HepG2 (cell line): Measurements from ENCODE around the gene PPRC1. TPM values are rescaled to one million over a fixed set of nuclear protein-coding genes. Genes with fewer than 3 reads are reported as not detected.

ENCODE experiments used
- ATAC-seq: fragments of 200-7000 bp; cut with Tn5 transposase; 3 replicates; pipeline ENCODE4 v1.9.1; 2020; ENCODE audit warnings: mild to moderate bottlenecking, moderate library complexity
- BruUV-seq: library from RNA; stranded (reverse); fragments of 400-500 nt; replicated peaks from 2 replicates; lab custom pipeline; 2021; lab: Mats Ljungman, UMichigan
- CTCF ChIA-PET: fragments of 300-600 bp; formaldehyde crosslinking; extraction: SDS; loops from one replicate; lab custom pipeline; 2021; ENCODE audit warnings: low total read pairs, inconsistent platforms, low intra/inter-chr PET ratio; lab: Yijun Ruan, JAX
- POLR2A ChIA-PET: fragments of 350-600 bp; sonication (Branson Sonifier 250); formaldehyde crosslinking; loops from one replicate; lab custom pipeline; 2020; ENCODE audit warnings: antibody characterized with exemption, inconsistent platforms; lab: Yijun Ruan, JAX
- DNase-seq: peaks from one replicate; pipeline ENCODE4 v3.0.0-alpha.2; 2015; ENCODE audit warnings: low spot score
- FAIRE-seq: peaks from 3 replicates; lab custom pipeline; 2011; peaks lifted over from hg19 to GRCh38; lab: Jason Lieb, UNC
- H2AFZ ChIP-seq: one replicate; pipeline ENCODE4 v1.6.1; 2011; ENCODE audit warnings: low read length, inconsistent platforms
- H3K27ac ChIP-seq: fragments of 300-600 bp; 3 replicates; pipeline ENCODE4 v1.8.0; 2011; ENCODE audit warnings: mixed run types, mild to moderate bottlenecking, mixed read lengths, low read length, inconsistent platforms; ENCODE audit not compliant: insufficient read depth; ENCODE audit errors: extremely low read length
- H3K27me3 ChIP-seq, 2 experiments: fragments of 200-600 bp in 1 of 2; 2 replicates in 1 of 2; 3 replicates in 1 of 2; pipeline versions ENCODE4 v1.6.0 to v1.8.0; 2011; ENCODE audit warnings: low read length in 2 of 2, mild to moderate bottlenecking in 2 of 2, moderate library complexity in 2 of 2, inconsistent platforms in 1 of 2; ENCODE audit not compliant: insufficient read depth in 2 of 2, control insufficient read depth in 1 of 2
- H3K36me3 ChIP-seq, 2 experiments: fragments of 200-600 bp in 1 of 2; replicated peaks in 1 of 2; 2 replicates in 1 of 2; 3 replicates in 1 of 2; pipeline versions ENCODE4 v1.5.1 to v1.8.0; 2011; ENCODE audit warnings: low read length in 2 of 2, inconsistent platforms in 1 of 2; ENCODE audit not compliant: insufficient read depth in 2 of 2, control insufficient read depth in 1 of 2
- H3K4me1 ChIP-seq: 2 replicates; pipeline ENCODE4 v1.5.1; 2012; ENCODE audit warnings: low read length, inconsistent platforms; ENCODE audit not compliant: insufficient read depth
- H3K4me2 ChIP-seq: 2 replicates; pipeline ENCODE4 v1.6.0; 2011; ENCODE audit warnings: low read depth, low read length, inconsistent platforms
- H3K4me3 ChIP-seq, 3 experiments: fragments of 200-600 bp in 1 of 3; sonication (generic), shearing (Covaris generic) in 1 of 3; replicated peaks in 1 of 3; 2 replicates each; pipeline ENCODE4 v1.5.1; 2011 to 2016; ENCODE audit warnings: low read length in 3 of 3, inconsistent platforms in 2 of 3, low read depth in 2 of 3, mild to moderate bottlenecking in 2 of 3, control low read depth in 1 of 3, mixed read lengths in 1 of 3; ENCODE audit not compliant: insufficient read depth in 1 of 3
- H3K79me2 ChIP-seq: one replicate; pipeline ENCODE4 v1.6.1; 2011; ENCODE audit warnings: low read length, inconsistent platforms; ENCODE audit not compliant: insufficient read depth
- H3K9ac ChIP-seq: 2 replicates; pipeline ENCODE4 v1.6.0; 2011; ENCODE audit warnings: mild to moderate bottlenecking, low read depth, low read length, inconsistent platforms; ENCODE audit not compliant: insufficient read depth
- H3K9me3 ChIP-seq: 2 replicates; pipeline ENCODE4 v1.5.1; 2012; ENCODE audit warnings: mild to moderate bottlenecking, low read length
- H4K20me1 ChIP-seq: 2 replicates; pipeline ENCODE4 v1.6.0; 2011; ENCODE audit warnings: inconsistent platforms, mild to moderate bottlenecking, low read length, moderate library complexity; ENCODE audit not compliant: insufficient read depth
- ATF2 ChIP-seq: sonication (generic); formaldehyde crosslinking; IDR thresholded peaks from 2 replicates; pipeline ENCODE4 v1.4.0; 2020; ENCODE audit warnings: missing genetic modification reagents
- CBX1 ChIP-seq: IDR thresholded peaks from one replicate; pipeline ENCODE4 v1.6.1; 2016; ENCODE audit warnings: antibody characterized with exemption, low read depth
- CEBPB ChIP-seq: IDR thresholded peaks from 2 replicates; pipeline ENCODE4 v1.6.1; 2011; ENCODE audit warnings: low read depth, low read length, improper control_type of control experiment, borderline replicate concordance
- ETS1 ChIP-seq: sonication (generic); formaldehyde crosslinking; IDR thresholded peaks from 2 replicates; pipeline ENCODE4 v1.4.0; 2020; ENCODE audit warnings: missing genetic modification reagents
- FOXA3 ChIP-seq: IDR thresholded peaks from 2 replicates; pipeline ENCODE4 v1.6.1; 2016; ENCODE audit warnings: missing genetic modification reagents, missing compliant biosample characterization
- GABPB1 ChIP-seq: IDR thresholded peaks from 2 replicates; pipeline ENCODE4 v1.6.1; 2016; ENCODE audit warnings: mild to moderate bottlenecking, missing genetic modification reagents, moderate library complexity, missing compliant biosample characterization
- ZBTB33 ChIP-seq: sonication (generic); formaldehyde crosslinking; IDR thresholded peaks from 2 replicates; pipeline ENCODE4 v1.4.0; 2020; ENCODE audit warnings: missing genetic modification reagents
- ZNF484 ChIP-seq: sonication (generic); formaldehyde crosslinking; IDR thresholded peaks from 2 replicates; pipeline ENCODE4 v1.5.1; 2020; ENCODE audit warnings: mild to moderate bottlenecking, low read depth, missing genetic modification reagents, borderline replicate concordance
- ZNF580 ChIP-seq: IDR thresholded peaks from 2 replicates; pipeline ENCODE4 v1.6.1; 2016; ENCODE audit warnings: low read depth, borderline replicate concordance
- ZNF598 ChIP-seq: sonication (generic); formaldehyde crosslinking; IDR thresholded peaks from 2 replicates; pipeline ENCODE4 v1.5.1; 2020; ENCODE audit warnings: mild to moderate bottlenecking, missing genetic modification reagents, borderline replicate concordance
- ZNF713 ChIP-seq: sonication (generic); formaldehyde crosslinking; IDR thresholded peaks from 2 replicates; pipeline ENCODE4 v1.4.0; 2020; ENCODE audit warnings: mild to moderate bottlenecking, missing genetic modification reagents
- WGBS: methylation state at CpG from one replicate; pipeline ENCODE4 v1.1.6; 2017; ENCODE audit warnings: low lambda C conversion rate; 5-methylcytosine and 5-hydroxymethylcytosine counted together
- in situ Hi-C: cut with HindIII; loops from 2 replicates; pipeline ENCODE4 v1.10.0; 2017; ENCODE audit warnings: low pct_unique_long_range_greater_than_20kb; ENCODE audit not compliant: extremely low pct_ligation_motif_present
- intact Hi-C: fragments of 100-400 bp; cut with micrococcal nuclease; formaldehyde crosslinking; loops from one replicate; pipeline ENCODE4 v1.10.0; 2022; ENCODE audit not compliant: unreplicated experiment
- polyA plus RNA-seq, 8 experiments: library from polyadenylated mRNA; depleted of rRNA in 3 of 8; stranded (reverse) in 7 of 8; unstranded in 1 of 8; fragments of >200 nt; fragmentation: Illumina TruSeq in 4 of 8; extraction: Trizol in 4 of 8; gene quantifications; 2 replicates each; pipeline versions ENCODE4 v1.2.1 to v1.2.3, GENCODE V29; 2011 to 2016; ENCODE audit warnings: low read depth in 4 of 8, missing spikeins in 1 of 8, mixed read lengths in 1 of 8; ENCODE audit not compliant: insufficient read depth in 1 of 8
- total RNA-seq, 5 experiments: library from RNA; depleted of rRNA; stranded (reverse); fragments of >200 nt; fragmentation: Illumina TruSeq; extraction: Trizol; gene quantifications; 2 replicates each; pipeline ENCODE4 v1.2.3, GENCODE V29; 2016; ENCODE audit warnings: low read depth in 1 of 5

The PPRC1 gene
- total and polyA plus RNA-seq, 2 of the 13 experiments (the other 11 are each of a cell fraction or from before 2014, with no cell fraction given), result 18.7 to 24.2 TPM

- Histone ChIP-seq H4K20me1 (no peaks in the 10 kb centered on the region), H3K4me1 (no peaks in the 10 kb centered on the region), H3K9me3 (no peaks in the 10 kb centered on the region), H3K27ac (no peak overlapping the region), H3K36me3 (peaks cover 30 to 57% of the 10 kb centered on the region in 2 experiments), H3K4me3 (no peak overlapping the region), H3K79me2 (no peaks in the 10 kb centered on the region), H2AFZ (no peak overlapping the region), H3K9ac (no peak overlapping the region), H3K4me2 (no peak overlapping the region), H3K27me3 (no peaks in the 10 kb centered on the region)
- FAIRE-seq, result no peak
- BruUV-seq, result TSS peak; percentile 37
- ChIA-PET CTCF (no interaction called here), POLR2A (no interaction called here)
- ATAC-seq, result no peak
- intact Hi-C loops (no loop called here), in situ Hi-C loops (no loop called here)
- TF ChIP-seq ZNF484 (CRISPR knock-in tag) (no peak), ZBTB33 (CRISPR knock-in tag) (peak; percentile 43; the same call in 1 of the 2 replicates)
- 92% methylated on average over 4 of the region's 4 CpGs for WGBS
- no peak for DNase-seq
Observed at GRCh38 chr10:102163342-102163989, 30.6 kb downstream of the PPRC1 start.

GRCh38 chr10:102167861-102168260, 35.0 kb downstream of the PPRC1 start:
- ATAC-seq (no peak), FAIRE-seq (no peak), DNase-seq (no peak)
- POLR2A ChIA-PET, result interaction anchor here (0.8 kb wide), 1 partner anchor 24 kb away, joined by 3 read pairs; no protein-coding TSS in a partner anchor
- CTCF ChIA-PET, result no interaction called here
- H3K4me2 ChIP-seq, result no peak overlapping the region
- intact Hi-C loops (loop anchor here (2.0 kb wide), 1 partner anchor 59 kb away; the partner anchor contains the start of gene ELOVL3), in situ Hi-C loops (no loop called here)
- no peak overlapping the region for H2AFZ ChIP-seq
- no peak overlapping the region for H3K9ac ChIP-seq
- 0 out of 5 replicates have a peak, but pooled peaks cover 0 to 6% of the 10 kb centered on the region in 2 experiments for H3K27me3 ChIP-seq
- no peaks in the 10 kb centered on the region for H3K9me3 ChIP-seq
- 0 out of 2 replicates have a peak, but pooled peaks cover 5% of the 10 kb centered on the region for H3K4me1 ChIP-seq
- BruUV-seq, result no TSS peak
- no peak overlapping the region for H3K4me3 ChIP-seq
- H3K27ac ChIP-seq, result no peak overlapping the region
- H3K79me2 ChIP-seq, result no peaks in the 10 kb centered on the region
- H3K36me3 ChIP-seq, result peaks cover 0 to 13% of the 10 kb centered on the region in 2 experiments; a peak in 3 of 5 replicates
- H4K20me1 ChIP-seq, result no peaks in the 10 kb centered on the region
- 0% methylated on average over 1 of the region's 1 CpG for WGBS
- no peak for TF ChIP-seq ATF2 (CRISPR knock-in tag)
- TF ChIP-seq ZNF580 (CRISPR knock-in tag), result no peak
- TF ChIP-seq ETS1, result no peak
- TF ChIP-seq CBX1, result no peak
- no peak for TF ChIP-seq ZNF713 (CRISPR knock-in tag)
- no peak for TF ChIP-seq GABPB1
- no peak for TF ChIP-seq CEBPB
- TF ChIP-seq FOXA3 (CRISPR knock-in tag), result no peak
- TF ChIP-seq ZNF598, result no peak
